ENCODE measurements around the gene PIPOX. TPM values are rescaled to one million over a fixed set of nuclear protein-coding genes. Genes with fewer than 3 reads are reported as not detected.

PIPOX gene
- total and polyA plus RNA-seq, 2 donors (not counting 1 experiment from before 2014, with no cell fraction given) = 0.20 to 0.83 TPM

DNA sequence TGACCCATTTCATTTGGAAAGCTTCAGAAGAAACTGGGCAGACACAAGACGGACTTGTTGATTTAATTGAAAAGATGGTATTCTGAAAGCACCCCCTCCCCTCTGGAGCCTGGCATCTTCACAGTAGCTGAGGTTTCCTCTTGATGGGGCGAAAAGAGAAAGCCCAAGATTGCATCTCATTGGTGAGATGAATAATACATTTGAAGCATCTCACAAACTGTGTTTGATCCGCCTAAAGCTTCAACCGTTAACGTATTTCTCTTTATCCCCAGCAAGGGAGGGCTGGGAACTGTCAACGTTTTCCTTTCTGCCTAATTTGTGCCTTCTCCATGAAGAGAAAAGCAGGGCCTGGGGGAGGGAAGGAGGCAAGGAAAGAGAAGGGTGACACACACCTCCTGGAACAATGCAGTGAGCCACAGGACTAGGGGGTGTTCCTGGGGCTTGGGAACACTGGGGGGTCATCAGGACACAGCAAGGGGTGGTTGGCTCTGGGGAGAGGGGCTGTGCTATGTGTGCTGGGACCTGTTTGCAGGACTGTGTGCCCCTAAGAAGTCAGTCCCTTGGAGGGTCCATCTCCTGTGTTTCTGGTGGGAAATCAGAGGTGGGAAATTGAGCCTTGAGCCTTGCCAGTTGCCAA, 18.5 kb upstream of the PIPOX start:
- H3K4me3 ChIP-seq (replicated peaks in 1 of 4; ENCODE audit: control extremely low read depth in 1 of 4, insufficient read depth in 1 of 4, low read depth in 3 of 4, low read length in 4 of 4) = no peak overlapping the region
- H3K4me2 ChIP-seq (ENCODE audit: extremely low read depth, insufficient read depth, low read length) = no peak overlapping the region
- no peaks in the 10 kb centered on the region for H3K4me1 ChIP-seq (ENCODE audit: control insufficient read depth, extremely low read depth, insufficient read depth, low read length)
- H4K20me1 ChIP-seq (ENCODE audit: control insufficient read depth, extremely low read depth, insufficient read depth, low read length) = no peaks in the 10 kb centered on the region
- H3K27ac ChIP-seq (ENCODE audit: insufficient read depth, low read length) = no peak overlapping the region
- DNase-seq (ENCODE audit: low read depth in 2 of 2) = no peak
- TF ChIP-seq, protein P1, sequence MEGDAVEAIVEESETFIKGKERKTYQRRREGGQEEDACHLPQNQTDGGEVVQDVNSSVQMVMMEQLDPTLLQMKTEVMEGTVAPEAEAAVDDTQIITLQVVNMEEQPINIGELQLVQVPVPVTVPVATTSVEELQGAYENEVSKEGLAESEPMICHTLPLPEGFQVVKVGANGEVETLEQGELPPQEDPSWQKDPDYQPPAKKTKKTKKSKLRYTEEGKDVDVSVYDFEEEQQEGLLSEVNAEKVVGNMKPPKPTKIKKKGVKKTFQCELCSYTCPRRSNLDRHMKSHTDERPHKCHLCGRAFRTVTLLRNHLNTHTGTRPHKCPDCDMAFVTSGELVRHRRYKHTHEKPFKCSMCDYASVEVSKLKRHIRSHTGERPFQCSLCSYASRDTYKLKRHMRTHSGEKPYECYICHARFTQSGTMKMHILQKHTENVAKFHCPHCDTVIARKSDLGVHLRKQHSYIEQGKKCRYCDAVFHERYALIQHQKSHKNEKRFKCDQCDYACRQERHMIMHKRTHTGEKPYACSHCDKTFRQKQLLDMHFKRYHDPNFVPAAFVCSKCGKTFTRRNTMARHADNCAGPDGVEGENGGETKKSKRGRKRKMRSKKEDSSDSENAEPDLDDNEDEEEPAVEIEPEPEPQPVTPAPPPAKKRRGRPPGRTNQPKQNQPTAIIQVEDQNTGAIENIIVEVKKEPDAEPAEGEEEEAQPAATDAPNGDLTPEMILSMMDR (conservative IDR thresholded peaks at IDR 0.05 in 1 of 2, IDR thresholded peaks at IDR 0.05 in 1 of 2; ENCODE audit: low read depth in 1 of 2, low read length in 2 of 2) = no peak
- TF ChIP-seq EZH2 (IDR thresholded peaks at IDR 0.05; ENCODE audit: low read length, missing control alignments) = no peak
- H3K9ac ChIP-seq (ENCODE audit: insufficient read depth, low read length) = no peak overlapping the region
- no peaks in the 10 kb centered on the region for H3K9me3 ChIP-seq (ENCODE audit: control insufficient read depth, insufficient read depth, low read depth, low read length)
- no peaks in the 10 kb centered on the region for H3K36me3 ChIP-seq (ENCODE audit: control insufficient read depth, insufficient read depth, low read length)
- peaks cover 40% of the 10 kb centered on the region for H3K27me3 ChIP-seq (ENCODE audit: control insufficient read depth, insufficient read depth, low read length)
- no peak overlapping the region for H2AFZ ChIP-seq (ENCODE audit: low read length)
- no peaks in the 10 kb centered on the region for H3K79me2 ChIP-seq (ENCODE audit: control insufficient read depth, insufficient read depth, low read length)

DNA sequence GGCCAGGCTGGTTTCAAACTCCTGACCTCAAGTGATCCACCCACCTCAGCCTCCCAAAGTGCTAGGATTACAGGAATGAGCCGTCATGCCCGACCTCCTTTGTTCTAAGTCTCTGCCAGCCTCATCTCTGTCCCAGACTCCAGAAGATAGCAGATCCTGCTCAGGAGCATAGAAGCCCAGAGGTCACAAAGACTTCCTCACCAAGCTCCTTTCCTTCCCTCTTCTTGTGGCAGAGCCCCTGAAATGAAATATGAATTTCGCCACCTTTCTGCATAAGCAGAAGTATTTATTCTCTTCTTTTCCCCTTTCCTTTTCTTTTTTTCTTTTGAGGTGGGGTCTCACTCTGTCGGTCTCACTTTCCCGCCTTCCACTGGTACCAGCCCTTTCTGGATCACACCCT, 11.5 kb upstream of the PIPOX start:
- H3K9me3 ChIP-seq (ENCODE audit: control insufficient read depth, insufficient read depth, low read depth, low read length) = no peaks in the 10 kb centered on the region
- H4K20me1 ChIP-seq (ENCODE audit: control insufficient read depth, extremely low read depth, insufficient read depth, low read length) = no peaks in the 10 kb centered on the region
- no peak overlapping the region for H2AFZ ChIP-seq (ENCODE audit: low read length)
- no peaks in the 10 kb centered on the region for H3K36me3 ChIP-seq (ENCODE audit: control insufficient read depth, insufficient read depth, low read length)
- no peak for DNase-seq (ENCODE audit: low read depth in 2 of 2)
- H3K27me3 ChIP-seq (ENCODE audit: control insufficient read depth, insufficient read depth, low read length) = peaks cover 39% of the 10 kb centered on the region
- no peak overlapping the region for H3K4me3 ChIP-seq (replicated peaks in 1 of 4; ENCODE audit: control extremely low read depth in 1 of 4, insufficient read depth in 1 of 4, low read depth in 3 of 4, low read length in 4 of 4)
- H3K27ac ChIP-seq (ENCODE audit: insufficient read depth, low read length) = no peak overlapping the region
- no peak overlapping the region for H3K4me2 ChIP-seq (ENCODE audit: extremely low read depth, insufficient read depth, low read length)
- no peaks in the 10 kb centered on the region for H3K79me2 ChIP-seq (ENCODE audit: control insufficient read depth, insufficient read depth, low read length)
- no peak for TF ChIP-seq EZH2 (IDR thresholded peaks at IDR 0.05; ENCODE audit: low read length, missing control alignments)
- TF ChIP-seq, protein P1 (conservative IDR thresholded peaks at IDR 0.05 in 1 of 2, IDR thresholded peaks at IDR 0.05 in 1 of 2; ENCODE audit: low read depth in 1 of 2, low read length in 2 of 2) = no peak
- H3K4me1 ChIP-seq (ENCODE audit: control insufficient read depth, extremely low read depth, insufficient read depth, low read length) = no peaks in the 10 kb centered on the region
- H3K9ac ChIP-seq (ENCODE audit: insufficient read depth, low read length) = no peak overlapping the region

DNA sequence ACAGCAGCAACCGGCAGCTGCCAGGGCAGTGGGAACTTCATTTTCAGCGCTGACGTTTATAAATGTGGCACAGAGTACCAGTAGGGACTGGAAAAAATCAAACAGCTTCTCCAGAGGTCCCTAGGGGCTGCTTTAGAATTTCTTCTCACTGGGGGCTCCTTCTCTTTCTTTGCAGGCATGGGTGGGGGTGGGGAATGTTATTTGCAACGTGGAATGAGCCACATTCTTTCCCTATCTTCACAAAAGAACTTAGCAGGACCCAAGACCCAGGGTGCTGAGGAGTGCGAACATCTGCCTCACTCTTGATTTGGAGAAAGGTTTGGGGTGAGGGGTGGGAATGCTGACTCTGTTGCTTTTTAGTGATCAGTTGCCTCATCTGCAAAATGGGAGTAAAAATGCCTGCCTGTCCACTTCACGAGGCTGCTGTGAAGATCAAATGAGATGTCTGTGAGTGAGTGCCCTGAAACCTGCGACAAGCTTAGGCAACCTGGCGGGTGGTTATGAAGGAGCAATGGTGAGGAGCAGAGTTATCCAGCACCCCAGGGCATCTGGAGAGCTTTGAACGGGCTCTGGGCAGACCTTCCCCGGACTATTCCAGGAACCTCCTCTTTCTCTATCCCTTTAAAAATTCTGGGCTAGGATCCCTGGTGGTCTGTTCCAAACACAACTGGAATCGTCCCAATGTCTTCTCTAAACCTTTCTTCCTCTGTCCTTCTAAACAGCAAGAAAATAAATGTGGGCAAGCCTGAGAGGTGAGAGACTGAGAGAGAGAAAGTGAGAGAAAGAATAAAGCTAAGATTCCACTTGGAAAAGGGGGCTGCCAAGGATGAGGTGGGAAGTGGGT, 10.7 kb upstream of the PIPOX start:
- H2AFZ ChIP-seq (ENCODE audit: low read length) = no peak overlapping the region
- H4K20me1 ChIP-seq (ENCODE audit: control insufficient read depth, extremely low read depth, insufficient read depth, low read length) = no peaks in the 10 kb centered on the region
- H3K4me3 ChIP-seq (replicated peaks in 1 of 4; ENCODE audit: control extremely low read depth in 1 of 4, insufficient read depth in 1 of 4, low read depth in 3 of 4, low read length in 4 of 4) = no peak overlapping the region
- no peak overlapping the region for H3K9ac ChIP-seq (ENCODE audit: insufficient read depth, low read length)
- no peak for DNase-seq (ENCODE audit: low read depth in 2 of 2)
- TF ChIP-seq, protein P1 (conservative IDR thresholded peaks at IDR 0.05 in 1 of 2, IDR thresholded peaks at IDR 0.05 in 1 of 2; ENCODE audit: low read depth in 1 of 2, low read length in 2 of 2) = no peak
- peak; percentile 9 for TF ChIP-seq EZH2 (IDR thresholded peaks at IDR 0.05; ENCODE audit: low read length, missing control alignments)
- peaks cover 43% of the 10 kb centered on the region for H3K27me3 ChIP-seq (ENCODE audit: control insufficient read depth, insufficient read depth, low read length)
- no peaks in the 10 kb centered on the region for H3K9me3 ChIP-seq (ENCODE audit: control insufficient read depth, insufficient read depth, low read depth, low read length)
- no peaks in the 10 kb centered on the region for H3K4me1 ChIP-seq (ENCODE audit: control insufficient read depth, extremely low read depth, insufficient read depth, low read length)
- H3K27ac ChIP-seq (ENCODE audit: insufficient read depth, low read length) = no peak overlapping the region
- no peaks in the 10 kb centered on the region for H3K79me2 ChIP-seq (ENCODE audit: control insufficient read depth, insufficient read depth, low read length)
- no peak overlapping the region for H3K4me2 ChIP-seq (ENCODE audit: extremely low read depth, insufficient read depth, low read length)
- no peaks in the 10 kb centered on the region for H3K36me3 ChIP-seq (ENCODE audit: control insufficient read depth, insufficient read depth, low read length)

Data from fibroblast of lung (primary cell).